NCI-H748 treated with DMSO at 0.1 percent for 48 hours (cell line): ENCODE measurements around the gene SLX9.

Experiments used
- DNase-seq: peaks from one replicate; lab custom pipeline; 2025; lab: John Stamatoyannopoulos, UW

The SLX9 gene

GRCh38 chr21:45003331-45004058, 63.7 kb downstream of the SLX9 start:
- no peak for DNase-seq

GRCh38 chr21:45004059-45004422, 64.2 kb downstream of the SLX9 start:
- DNase-seq, result no peak

- DNase-seq, result no peak
Observed at GRCh38 chr21:45004481-45005247, 64.8 kb downstream of the SLX9 start.

GRCh38 chr21:45006536-45007095, 66.8 kb downstream of the SLX9 start:
- DNase-seq, result no peak

GRCh38 chr21:45009616-45010015, 69.8 kb downstream of the SLX9 start:
- DNase-seq, result no peak

GRCh38 chr21:45010096-45010495, 70.3 kb downstream of the SLX9 start:
- DNase-seq, result no peak

GRCh38 chr21:45010860-45011259, 71.0 kb downstream of the SLX9 start:
- no peak for DNase-seq

GRCh38 chr21:45011426-45011825, 71.6 kb downstream of the SLX9 start:
- DNase-seq, result no peak

GRCh38 chr21:45011911-45012661, 72.3 kb downstream of the SLX9 start:
- DNase-seq, result no peak

- DNase-seq, result no peak
Observed at GRCh38 chr21:45012662-45013259, 72.9 kb downstream of the SLX9 start.

- DNase-seq, result no peak
Observed at GRCh38 chr21:45013260-45013841, 73.5 kb downstream of the SLX9 start.

- no peak for DNase-seq
Observed at GRCh38 chr21:45014747-45015468, 75.1 kb downstream of the SLX9 start.

GRCh38 chr21:45015469-45015860, 75.6 kb downstream of the SLX9 start:
- DNase-seq, result no peak

- DNase-seq, result no peak
Observed at GRCh38 chr21:45016031-45016405, 76.2 kb downstream of the SLX9 start.

- no peak for DNase-seq
Observed at GRCh38 chr21:45016406-45017038, 76.7 kb downstream of the SLX9 start.

- DNase-seq, result no peak
Observed at GRCh38 chr21:45017039-45017960, 77.5 kb downstream of the SLX9 start.

GRCh38 chr21:45018131-45019075, 78.6 kb downstream of the SLX9 start:
- DNase-seq, result no peak
